Transverse colon (tissue), 4 donors: ENCODE results near the gene CCNC.

Source experiments
- CTCF ChIP-seq, 5 experiments: fragments of 200-600 bp in 3 of 5; fragments of 450-650 bp in 2 of 5; sonication (generic) in 3 of 5; IDR thresholded peaks; 1 replicate in 2 of 5; 2 replicates in 3 of 5; pipeline ENCODE4 v1.5.1; 2016 to 2017; ENCODE audit warnings: antibody characterized with exemption in 5 of 5, inconsistent platforms in 3 of 5, mild to moderate bottlenecking in 2 of 5, moderate library complexity in 1 of 5
- POLR2A ChIP-seq: fragments of 450-650 bp; IDR thresholded peaks from one replicate; pipeline ENCODE4 v1.6.1; 2016; ENCODE audit warnings: antibody characterized with exemption, mild to moderate bottlenecking, moderate library complexity
- POLR2AphosphoS5 ChIP-seq, 3 donors: sonication (generic); formaldehyde crosslinking; IDR thresholded peaks; one replicate each; pipeline ENCODE4 v1.6.1; 2016; ENCODE audit warnings: antibody characterized with exemption in 3 of 3

DNA sequence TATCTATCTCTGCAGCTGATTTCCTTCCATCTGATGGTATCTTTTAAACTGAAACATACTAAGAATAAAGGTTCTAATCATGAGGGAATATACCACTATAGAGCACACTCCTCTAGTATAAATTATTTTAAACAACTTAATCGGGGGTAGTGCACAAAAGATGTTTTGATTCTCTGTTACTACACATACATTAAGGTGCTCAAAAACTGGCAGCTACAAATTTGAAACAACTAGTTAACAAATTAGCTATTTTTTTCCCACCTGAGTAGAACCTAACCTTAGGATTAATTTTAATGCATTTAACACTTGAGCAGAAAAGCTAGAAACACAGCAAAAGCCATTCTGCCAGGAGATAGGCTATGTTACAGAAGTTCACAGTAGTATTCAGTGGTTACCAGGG is 23.0 kb downstream of the CCNC start:
- TF ChIP-seq CTCF (IDR thresholded peaks at IDR 0.05): no peak
- no peak for TF ChIP-seq POLR2A
- TF ChIP-seq POLR2AphosphoS5 (IDR thresholded peaks at IDR 0.05): no peak
